Heart left ventricle (tissue), 13 donors: ENCODE measurements around the gene SMARCD2.

Experiments
- CTCF ChIP-seq, 12 donors: fragments of 200-600 bp; sonication (generic) in 4 of 12; IDR thresholded peaks; one replicate each; pipeline versions ENCODE4 v1.5.0 to v1.8.0; 2018 to 2022; ENCODE audit warnings: antibody characterized with exemption in 12 of 12, mild to moderate bottlenecking in 5 of 12
- POLR2A ChIP-seq, 2 donors: fragments of 450-650 bp; IDR thresholded peaks; one replicate each; pipeline ENCODE4 v1.6.1; 2017; ENCODE audit warnings: antibody characterized with exemption in 2 of 2, mild to moderate bottlenecking in 2 of 2, moderate library complexity in 2 of 2
- donor health status: ischemic (EF 13 %, LVEDD 7.1; RV severe dilation, severe dysfunction).
- donor health status: DM: no; HTN: yes; CAD: no.
- donor health status: DM: no; HTN: no; CAD: no.
- donor health status: ischemic (EF 25% LVEDD 6.9; RV normal size, moderate dysfunction).
- donor health status: ischemic (EF 25% LVEDD 5.7; RV mildly dilated, moderate dysfunction).
- donor health status: ischemic (EF 35%, LVEDD 5.7; RV mildly dilated, moderate dysfunction).
- donor health status: nonischemic (EF 11% LVEDD 7.7; RV severe dilation, severe dysfunction).
- donor health status: DM: yes; HTN: yes; CAD: no.
- donor health status: PGD.
- donor health status: ischemic (EF 29% LVEDD 5.4; RV normal size, mild dysfunction).
- donor health status: nonischemic (EF 23%, LVEDD 6.1; RV moderate dilation, normal function).

DNA sequence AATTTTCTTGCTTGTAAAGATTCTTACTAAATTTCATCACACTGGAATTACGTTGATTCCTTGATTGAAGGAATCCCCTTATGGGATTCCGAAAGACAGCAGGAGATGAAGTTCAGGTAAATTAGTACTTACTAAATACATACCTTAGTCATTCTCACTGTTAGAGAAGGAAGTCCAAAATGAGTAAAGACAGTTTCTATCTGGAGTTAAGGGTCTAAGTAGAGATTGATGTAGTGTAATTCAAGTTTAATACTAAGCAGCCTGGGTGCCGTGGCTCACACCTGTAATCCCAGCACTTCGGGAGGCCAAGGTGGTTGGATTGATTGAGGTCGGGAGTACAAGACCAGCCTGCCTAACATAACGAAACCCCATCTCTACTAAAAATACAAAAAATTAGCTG is 59.0 kb downstream of the SMARCD2 start:
- no peak for TF ChIP-seq CTCF (IDR thresholded peaks at IDR 0.05)
- no peak for TF ChIP-seq POLR2A (IDR thresholded peaks at IDR 0.05)
